Tibial artery (tissue), 4 donors: ENCODE data around the gene CACNG3.

ENCODE experiments used
- DNase-seq, 2 donors: peaks; one replicate each; pipeline ENCODE4 v3.0.0-alpha.2; 2019
- H3K27ac ChIP-seq, 2 donors: fragments of 200-600 bp; sonication (generic) in 1 of 2; 1 replicate in 1 of 2; 2 replicates in 1 of 2; pipeline ENCODE4 v1.5.1; 2018 to 2019; ENCODE audit warnings: mild to moderate bottlenecking in 1 of 2
- H3K27me3 ChIP-seq, 2 donors: fragments of 200-600 bp; sonication (generic) in 1 of 2; one replicate each; pipeline versions ENCODE4 v1.5.1 to v1.6.0; 2016 to 2019
- H3K36me3 ChIP-seq, 3 donors: fragments of 200-600 bp; sonication (generic) in 2 of 3; one replicate each; pipeline ENCODE4 v1.5.1; 2016 to 2019; ENCODE audit warnings: mild to moderate bottlenecking in 2 of 3
- H3K4me1 ChIP-seq, 4 donors: fragments of 200-600 bp; sonication (generic) in 2 of 4; 1 replicate in 3 of 4; 2 replicates in 1 of 4; pipeline ENCODE4 v1.5.1; 2016 to 2019
- H3K4me3 ChIP-seq, 2 donors: fragments of 200-600 bp; sonication (generic) in 1 of 2; 1 replicate in 1 of 2; 2 replicates in 1 of 2; pipeline ENCODE4 v1.5.1; 2018 to 2019; ENCODE audit warnings: mild to moderate bottlenecking in 2 of 2
- H3K9me3 ChIP-seq, 3 donors: fragments of 200-600 bp; sonication (generic) in 1 of 3; one replicate each; pipeline ENCODE4 v1.5.1; 2016 to 2019
- intact Hi-C: fragments of 100-400 bp; cut with DNase I; formaldehyde crosslinking; loops from one replicate; pipeline ENCODE4 v1.15.0; 2023; ENCODE audit warnings: low total_unique reads
- TF ChIP-seq, protein P1 (sequence below), 2 experiments: fragments of 200-600 bp in 1 of 2; fragments of 450-650 bp in 1 of 2; IDR thresholded peaks; one replicate each; pipeline ENCODE4 v1.5.1; 2017 to 2019; ENCODE audit warnings: antibody characterized with exemption in 2 of 2, mild to moderate bottlenecking in 1 of 2, moderate library complexity in 1 of 2

Gene CACNG3

DNA sequence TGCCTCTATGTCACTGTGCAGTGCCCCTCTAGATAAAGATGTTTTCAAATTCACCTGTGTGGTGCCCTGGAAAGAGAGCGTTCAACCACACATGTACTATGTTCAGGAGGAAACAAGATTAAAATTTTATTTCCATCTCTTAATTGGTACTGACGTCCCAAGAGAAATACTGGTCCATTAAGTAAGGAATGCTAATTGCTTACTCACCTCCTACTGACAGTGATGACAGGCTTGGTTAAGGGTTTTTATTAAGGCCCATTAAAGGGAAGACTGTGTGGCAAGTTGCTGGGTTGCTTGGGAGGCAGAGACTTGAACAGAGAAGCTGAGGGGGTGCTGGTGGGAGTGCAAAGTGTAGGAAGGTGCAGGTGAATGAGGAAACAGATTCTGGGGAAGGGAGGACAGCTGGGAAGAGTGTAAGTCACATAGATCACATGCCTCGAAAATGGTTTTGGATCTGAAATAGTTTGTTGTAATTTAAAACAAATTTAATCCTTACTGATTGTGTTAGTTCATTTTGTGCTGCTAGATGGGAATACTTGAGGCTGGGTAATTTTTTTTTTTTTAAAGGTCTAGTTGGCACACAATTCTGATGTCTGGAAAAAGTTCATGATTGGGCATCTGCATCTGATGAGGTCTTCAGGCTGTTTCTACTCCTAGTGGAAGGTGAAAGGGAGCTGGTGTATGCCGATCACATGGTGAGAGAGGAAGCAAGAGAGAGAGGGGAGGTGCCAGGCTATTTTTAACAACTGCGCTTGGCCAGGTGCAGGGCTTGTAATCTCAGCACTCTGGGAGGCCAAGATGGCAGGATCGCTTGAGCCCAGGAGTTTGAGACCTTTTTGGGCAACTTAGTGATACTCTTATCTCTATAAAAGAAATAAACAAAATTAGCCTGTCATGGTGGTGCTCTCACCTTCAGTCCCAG is 140.5 kb downstream of the CACNG3 start:
- H3K4me3 ChIP-seq: no peak overlapping the region

GRCh38 chr16:24409045-24409444 is 152.9 kb downstream of the CACNG3 start:
- no peaks in the 10 kb centered on the region for H3K36me3 ChIP-seq
- no peak overlapping the region for H3K27ac ChIP-seq
- H3K9me3 ChIP-seq: peaks cover 0 to 1% (median 0%) of the 10 kb centered on the region in 3 donors
- no peak overlapping the region for H3K4me3 ChIP-seq
- intact Hi-C loops: no loop called here
- TF ChIP-seq, protein P1, sequence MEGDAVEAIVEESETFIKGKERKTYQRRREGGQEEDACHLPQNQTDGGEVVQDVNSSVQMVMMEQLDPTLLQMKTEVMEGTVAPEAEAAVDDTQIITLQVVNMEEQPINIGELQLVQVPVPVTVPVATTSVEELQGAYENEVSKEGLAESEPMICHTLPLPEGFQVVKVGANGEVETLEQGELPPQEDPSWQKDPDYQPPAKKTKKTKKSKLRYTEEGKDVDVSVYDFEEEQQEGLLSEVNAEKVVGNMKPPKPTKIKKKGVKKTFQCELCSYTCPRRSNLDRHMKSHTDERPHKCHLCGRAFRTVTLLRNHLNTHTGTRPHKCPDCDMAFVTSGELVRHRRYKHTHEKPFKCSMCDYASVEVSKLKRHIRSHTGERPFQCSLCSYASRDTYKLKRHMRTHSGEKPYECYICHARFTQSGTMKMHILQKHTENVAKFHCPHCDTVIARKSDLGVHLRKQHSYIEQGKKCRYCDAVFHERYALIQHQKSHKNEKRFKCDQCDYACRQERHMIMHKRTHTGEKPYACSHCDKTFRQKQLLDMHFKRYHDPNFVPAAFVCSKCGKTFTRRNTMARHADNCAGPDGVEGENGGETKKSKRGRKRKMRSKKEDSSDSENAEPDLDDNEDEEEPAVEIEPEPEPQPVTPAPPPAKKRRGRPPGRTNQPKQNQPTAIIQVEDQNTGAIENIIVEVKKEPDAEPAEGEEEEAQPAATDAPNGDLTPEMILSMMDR (IDR thresholded peaks at IDR 0.05): no peak
- H3K4me1 ChIP-seq: no peaks in the 10 kb centered on the region
- DNase-seq: no peak
- no peaks in the 10 kb centered on the region for H3K27me3 ChIP-seq

More for the DNA sequence above, 140.5 kb downstream of the CACNG3 start:
- no peak overlapping the region for H3K27ac ChIP-seq
- H3K27me3 ChIP-seq: no peaks in the 10 kb centered on the region
- intact Hi-C loops: no loop called here
- H3K4me1 ChIP-seq: no peaks in the 10 kb centered on the region
- DNase-seq: no peak
- H3K36me3 ChIP-seq: no peaks in the 10 kb centered on the region
- TF ChIP-seq, protein P1 (IDR thresholded peaks at IDR 0.05): no peak
- H3K9me3 ChIP-seq: no peaks in the 10 kb centered on the region
